ENCODE data around the gene ABI3BP. TPM values are rescaled to one million over a fixed set of nuclear protein-coding genes. Genes with fewer than 3 reads are reported as not detected.

The ABI3BP gene
- total and polyA plus RNA-seq, 2 experiments from 2014 or later: 6.8 to 30.3 TPM

GRCh38 chr3:100912976-100913545, 80.2 kb downstream of the ABI3BP start:
- no peak overlapping the region for H3K27ac ChIP-seq
- no peaks in the 10 kb centered on the region for H4K20me1 ChIP-seq (ENCODE audit: insufficient read depth)
- H3K9me2 ChIP-seq (ENCODE audit: insufficient read depth): no peaks in the 10 kb centered on the region
- H3K9me3 ChIP-seq (ENCODE audit: low read depth): no peaks in the 10 kb centered on the region
- 75% methylated on average over 4 of the region's 4 CpGs for WGBS, 2 experiments (ENCODE audit: low coverage in 1 of 2, low lambda C conversion rate in 2 of 2, missing lambda C conversion rate in 2 of 2)
- H3K36me3 ChIP-seq (ENCODE audit: low read depth): no peaks in the 10 kb centered on the region
- H3K79me2 ChIP-seq (ENCODE audit: insufficient read depth): no peaks in the 10 kb centered on the region
- peak; percentile 31 for DNase-seq
- H3K4me2 ChIP-seq (ENCODE audit: unreplicated experiment): no peak overlapping the region
- 0 out of 2 replicates have a peak, but pooled peaks cover 4% of the 10 kb centered on the region for H3F3A ChIP-seq (ENCODE audit: insufficient read depth)
- H3K4me1 ChIP-seq (ENCODE audit: insufficient read depth): peaks cover 13% of the 10 kb centered on the region
- no peak for TF ChIP-seq EZH2phosphoT487 (IDR thresholded peaks at IDR 0.05; ENCODE audit: insufficient read depth, low read depth)
- TF ChIP-seq EZH2 (IDR thresholded peaks at IDR 0.05; ENCODE audit: insufficient read depth, poor library complexity, severe bottlenecking): no peak
- no peaks in the 10 kb centered on the region for H3K27me3 ChIP-seq (replicated peaks; ENCODE audit: insufficient read depth)
- in situ Hi-C loops (cut with MboI): no loop called here
- no peak overlapping the region for H3K4me3 ChIP-seq
- no peak overlapping the region for H3K9ac ChIP-seq
- no peak overlapping the region for H2AFZ ChIP-seq

DNA sequence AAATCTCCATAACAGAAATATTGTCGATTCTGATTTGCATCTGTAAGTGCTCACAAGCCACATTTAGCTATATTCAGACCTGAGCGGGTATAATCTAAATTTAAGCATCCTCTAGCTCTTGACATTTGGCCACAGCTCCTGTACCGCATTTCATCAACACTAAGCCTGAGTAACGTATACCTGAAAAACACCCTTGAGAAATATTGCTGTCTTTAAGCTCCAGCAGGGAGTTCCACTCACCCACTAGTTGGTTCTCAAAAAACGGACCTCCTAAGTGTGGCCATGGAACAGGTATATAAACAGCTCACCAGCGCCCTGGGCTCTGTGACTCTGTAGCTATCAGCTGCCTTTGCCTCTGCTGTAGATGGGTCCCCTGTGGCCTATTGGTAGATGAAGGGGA, 80.7 kb downstream of the ABI3BP start:
- H3K4me3 ChIP-seq: no peak overlapping the region
- no peak overlapping the region for H3K4me2 ChIP-seq (ENCODE audit: unreplicated experiment)
- no peaks in the 10 kb centered on the region for H4K20me1 ChIP-seq (ENCODE audit: insufficient read depth)
- no peak for DNase-seq
- H3K9ac ChIP-seq: no peak overlapping the region
- TF ChIP-seq EZH2phosphoT487 (IDR thresholded peaks at IDR 0.05; ENCODE audit: insufficient read depth, low read depth) (no peak), EZH2 (IDR thresholded peaks at IDR 0.05; ENCODE audit: insufficient read depth, poor library complexity, severe bottlenecking) (no peak)
- 0 out of 2 replicates have a peak, but pooled peaks cover 4% of the 10 kb centered on the region for H3F3A ChIP-seq (ENCODE audit: insufficient read depth)
- H3K36me3 ChIP-seq (ENCODE audit: low read depth): no peaks in the 10 kb centered on the region
- no peak overlapping the region for H3K27ac ChIP-seq
- peaks cover 13% of the 10 kb centered on the region for H3K4me1 ChIP-seq (ENCODE audit: insufficient read depth)
- H3K27me3 ChIP-seq (replicated peaks; ENCODE audit: insufficient read depth): no peaks in the 10 kb centered on the region
- 87 to 90% methylated on average over 6 of the region's 6 CpGs for WGBS, 2 experiments (ENCODE audit: low coverage in 1 of 2, low lambda C conversion rate in 2 of 2, missing lambda C conversion rate in 2 of 2)
- H3K9me3 ChIP-seq (ENCODE audit: low read depth): no peaks in the 10 kb centered on the region
- H3K79me2 ChIP-seq (ENCODE audit: insufficient read depth): no peaks in the 10 kb centered on the region
- no peak overlapping the region for H2AFZ ChIP-seq
- H3K9me2 ChIP-seq (ENCODE audit: insufficient read depth): no peaks in the 10 kb centered on the region
- in situ Hi-C loops (cut with MboI): no loop called here

DNA sequence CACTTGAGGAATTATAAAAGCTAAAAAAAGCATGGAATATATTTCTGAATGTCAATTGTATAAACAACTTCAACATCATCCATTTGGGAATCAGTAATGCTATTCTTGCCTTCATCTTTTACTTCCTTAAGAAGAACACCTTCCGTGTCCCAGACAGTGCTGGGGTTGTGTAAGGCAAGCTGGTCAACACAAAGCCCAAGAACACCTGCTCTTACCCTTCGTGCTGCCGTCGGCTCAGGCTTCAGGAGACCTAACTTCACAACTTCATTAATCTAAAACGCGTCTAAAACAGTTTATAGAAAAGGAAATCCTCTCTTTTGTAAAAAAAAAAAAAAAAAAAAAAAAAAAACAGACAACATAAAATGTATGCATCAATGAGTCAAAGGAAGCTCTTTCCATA, 81.3 kb downstream of the ABI3BP start:
- 98 to 100% methylated on average over 6 of the region's 6 CpGs for WGBS, 2 experiments (ENCODE audit: low coverage in 1 of 2, low lambda C conversion rate in 2 of 2, missing lambda C conversion rate in 2 of 2)
- Histone ChIP-seq H3K4me1 (ENCODE audit: insufficient read depth) (peaks cover 13% of the 10 kb centered on the region), H3K36me3 (ENCODE audit: low read depth) (no peaks in the 10 kb centered on the region), H4K20me1 (ENCODE audit: insufficient read depth) (no peaks in the 10 kb centered on the region), H3F3A (ENCODE audit: insufficient read depth) (0 out of 2 replicates have a peak, but pooled peaks cover 4% of the 10 kb centered on the region), H3K9ac (no peak overlapping the region), H3K9me3 (ENCODE audit: low read depth) (no peaks in the 10 kb centered on the region), H3K9me2 (ENCODE audit: insufficient read depth) (no peaks in the 10 kb centered on the region), H3K27ac (no peak overlapping the region), H3K4me3 (no peak overlapping the region), H3K27me3 (replicated peaks; ENCODE audit: insufficient read depth) (no peaks in the 10 kb centered on the region), H3K79me2 (ENCODE audit: insufficient read depth) (no peaks in the 10 kb centered on the region), H2AFZ (no peak overlapping the region), H3K4me2 (ENCODE audit: unreplicated experiment) (no peak overlapping the region)
- TF ChIP-seq EZH2 (IDR thresholded peaks at IDR 0.05; ENCODE audit: insufficient read depth, poor library complexity, severe bottlenecking): no peak
- TF ChIP-seq EZH2phosphoT487 (IDR thresholded peaks at IDR 0.05; ENCODE audit: insufficient read depth, low read depth): no peak
- in situ Hi-C loops (cut with MboI): no loop called here
- no peak for DNase-seq

DNA sequence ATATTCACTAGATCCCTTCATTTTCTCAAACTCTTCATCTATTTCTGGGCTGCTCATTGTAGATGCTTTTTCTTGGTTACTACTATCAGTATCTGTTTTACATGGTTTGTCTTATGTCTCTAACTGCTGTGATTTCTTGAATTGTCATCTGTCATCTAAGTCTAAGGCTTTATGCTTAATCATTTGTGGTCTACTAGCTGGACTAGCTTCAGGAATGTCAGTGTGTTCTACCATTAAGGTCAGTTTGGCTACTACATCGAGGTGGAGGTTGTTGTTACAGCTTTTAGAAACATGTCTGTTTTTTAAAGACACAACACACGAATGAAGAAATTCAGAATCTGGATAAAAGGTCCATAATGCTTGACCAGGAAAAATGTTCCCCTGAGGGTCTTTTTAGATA, 82.2 kb downstream of the ABI3BP start:
- in situ Hi-C loops (cut with MboI): no loop called here
- TF ChIP-seq EZH2 (IDR thresholded peaks at IDR 0.05; ENCODE audit: insufficient read depth, poor library complexity, severe bottlenecking) (no peak), EZH2phosphoT487 (IDR thresholded peaks at IDR 0.05; ENCODE audit: insufficient read depth, low read depth) (no peak)
- no peaks in the 10 kb centered on the region for H3K27me3 ChIP-seq (replicated peaks; ENCODE audit: insufficient read depth)
- no peak overlapping the region for H3K4me3 ChIP-seq
- WGBS, 2 experiments (ENCODE audit: low coverage in 1 of 2, low lambda C conversion rate in 2 of 2, missing lambda C conversion rate in 2 of 2): 66 to 68% methylated on average over 2 of the region's 2 CpGs
- no peaks in the 10 kb centered on the region for H3K9me2 ChIP-seq (ENCODE audit: insufficient read depth)
- H3K4me2 ChIP-seq (ENCODE audit: unreplicated experiment): no peak overlapping the region
- no peaks in the 10 kb centered on the region for H3K36me3 ChIP-seq (ENCODE audit: low read depth)
- H3K9ac ChIP-seq: no peak overlapping the region
- H4K20me1 ChIP-seq (ENCODE audit: insufficient read depth): no peaks in the 10 kb centered on the region
- H3K79me2 ChIP-seq (ENCODE audit: insufficient read depth): no peaks in the 10 kb centered on the region
- DNase-seq: no peak
- no peak overlapping the region for H2AFZ ChIP-seq
- no peaks in the 10 kb centered on the region for H3K9me3 ChIP-seq (ENCODE audit: low read depth)
- H3K4me1 ChIP-seq (ENCODE audit: insufficient read depth): peaks cover 13% of the 10 kb centered on the region
- no peak overlapping the region for H3K27ac ChIP-seq
- H3F3A ChIP-seq (ENCODE audit: insufficient read depth): 0 out of 2 replicates have a peak, but pooled peaks cover 4% of the 10 kb centered on the region

Data from GM23248 (cell line).